A549 (cell line): Measurements from ENCODE around the gene NNAT.

Experiments used
- JUN ChIP-seq, 2 experiments: fragments of >200 bp; sonication (Bioruptor Twin); formaldehyde crosslinking; IDR thresholded peaks; 2 replicates in 1 of 2; 3 replicates in 1 of 2; pipeline ENCODE4 v1.6.1; 2016 to 2017
- REST ChIP-seq: fragments of 200-600 bp; sonication (generic); IDR thresholded peaks from 2 replicates; pipeline ENCODE4 v1.6.1; 2016; ENCODE audit warnings: antibody characterized with exemption, mild to moderate bottlenecking, moderate library complexity
- RNF2 ChIP-seq: fragments of 200-600 bp; sonication (generic); IDR thresholded peaks from 2 replicates; pipeline ENCODE4 v1.6.1; 2016; ENCODE audit warnings: low read depth, mild to moderate bottlenecking, antibody characterized with exemption, moderate library complexity, borderline replicate concordance
- SMC3 ChIP-seq: fragments of >200 bp; sonication (Bioruptor Twin); formaldehyde crosslinking; IDR thresholded peaks from 3 replicates; pipeline ENCODE4 v1.6.1; 2018; ENCODE audit warnings: inconsistent platforms
- TF ChIP-seq, protein P1 (sequence below): IDR thresholded peaks from 2 replicates; pipeline ENCODE4 v1.6.1; 2012

DNA sequence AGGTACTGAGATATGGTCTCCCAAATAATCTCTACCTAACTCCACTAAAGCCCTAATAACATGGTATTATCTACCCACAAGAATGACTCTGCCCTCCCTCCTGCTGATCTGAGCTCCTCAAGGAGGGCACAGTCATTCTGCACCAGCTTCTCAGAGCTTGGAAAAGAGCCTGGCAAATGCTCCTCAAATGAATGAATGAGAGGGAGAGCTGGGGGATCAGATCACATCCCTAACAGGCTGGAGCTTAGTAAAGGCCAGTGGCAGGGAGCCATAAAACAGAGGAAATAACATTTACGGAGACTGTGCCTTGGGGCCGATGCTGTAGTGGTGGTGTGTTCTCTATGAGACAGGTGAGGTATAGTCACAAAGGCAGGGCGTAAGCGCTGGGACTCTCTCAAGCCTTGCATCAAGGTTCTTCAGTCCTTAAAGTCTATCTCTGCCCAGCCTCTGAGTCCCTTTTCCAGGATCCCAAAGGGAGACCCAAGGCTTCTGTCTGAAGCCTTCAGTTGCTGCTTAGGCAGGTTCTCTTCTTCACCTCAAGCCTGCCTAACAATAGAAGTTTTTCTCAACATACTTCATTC is 7.2 kb upstream of the NNAT start:
- TF ChIP-seq REST = no peak
- TF ChIP-seq JUN (IDR thresholded peaks at IDR 0.05) = no peak
- no peak for TF ChIP-seq RNF2
- TF ChIP-seq, protein P1, sequence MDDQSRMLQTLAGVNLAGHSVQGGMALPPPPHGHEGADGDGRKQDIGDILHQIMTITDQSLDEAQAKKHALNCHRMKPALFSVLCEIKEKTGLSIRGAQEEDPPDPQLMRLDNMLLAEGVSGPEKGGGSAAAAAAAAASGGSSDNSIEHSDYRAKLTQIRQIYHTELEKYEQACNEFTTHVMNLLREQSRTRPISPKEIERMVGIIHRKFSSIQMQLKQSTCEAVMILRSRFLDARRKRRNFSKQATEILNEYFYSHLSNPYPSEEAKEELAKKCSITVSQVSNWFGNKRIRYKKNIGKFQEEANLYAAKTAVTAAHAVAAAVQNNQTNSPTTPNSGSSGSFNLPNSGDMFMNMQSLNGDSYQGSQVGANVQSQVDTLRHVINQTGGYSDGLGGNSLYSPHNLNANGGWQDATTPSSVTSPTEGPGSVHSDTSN = no peak
- TF ChIP-seq SMC3 = no peak
